GM13976 (cell line): ENCODE measurements around the gene BOK.

Source experiments
- DNase-seq: peaks from one replicate; pipeline ENCODE4 v3.0.0; 2012; ENCODE audit warnings: low spot score
- in situ Hi-C: fragments of 300-500 bp; cut with MboI; formaldehyde crosslinking; loops from one replicate; pipeline ENCODE4 v1.12.0; 2022; ENCODE audit warnings: low sequenced_read_pairs, mixed read lengths, inconsistent platforms; ENCODE audit not compliant: unreplicated experiment
- TF ChIP-seq, protein P1 (sequence below): IDR thresholded peaks from 2 replicates; pipeline ENCODE4 v1.5.1; 2012; ENCODE audit warnings: borderline replicate concordance, mild to moderate bottlenecking; ENCODE audit not compliant: insufficient read depth; ENCODE audit errors: extremely low read depth, missing control alignments, control extremely low read depth

Gene BOK

DNA sequence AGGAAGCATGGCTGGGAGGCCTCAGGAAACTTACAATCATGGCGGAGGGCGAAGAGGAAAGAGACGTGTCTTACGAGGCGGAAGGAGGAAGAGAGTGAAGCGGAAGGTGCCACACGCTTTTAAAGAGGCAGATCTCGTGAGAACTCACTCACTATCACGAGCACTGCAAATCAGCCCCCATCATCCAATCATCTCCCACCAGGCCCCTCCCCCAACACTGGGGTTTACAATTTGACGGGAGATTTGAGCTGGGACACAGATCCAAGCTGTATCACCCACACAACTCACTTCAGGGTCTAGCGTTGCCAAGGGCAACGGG is 5.1 kb upstream of the BOK start:
- DNase-seq, result no peak
- TF ChIP-seq, protein P1, sequence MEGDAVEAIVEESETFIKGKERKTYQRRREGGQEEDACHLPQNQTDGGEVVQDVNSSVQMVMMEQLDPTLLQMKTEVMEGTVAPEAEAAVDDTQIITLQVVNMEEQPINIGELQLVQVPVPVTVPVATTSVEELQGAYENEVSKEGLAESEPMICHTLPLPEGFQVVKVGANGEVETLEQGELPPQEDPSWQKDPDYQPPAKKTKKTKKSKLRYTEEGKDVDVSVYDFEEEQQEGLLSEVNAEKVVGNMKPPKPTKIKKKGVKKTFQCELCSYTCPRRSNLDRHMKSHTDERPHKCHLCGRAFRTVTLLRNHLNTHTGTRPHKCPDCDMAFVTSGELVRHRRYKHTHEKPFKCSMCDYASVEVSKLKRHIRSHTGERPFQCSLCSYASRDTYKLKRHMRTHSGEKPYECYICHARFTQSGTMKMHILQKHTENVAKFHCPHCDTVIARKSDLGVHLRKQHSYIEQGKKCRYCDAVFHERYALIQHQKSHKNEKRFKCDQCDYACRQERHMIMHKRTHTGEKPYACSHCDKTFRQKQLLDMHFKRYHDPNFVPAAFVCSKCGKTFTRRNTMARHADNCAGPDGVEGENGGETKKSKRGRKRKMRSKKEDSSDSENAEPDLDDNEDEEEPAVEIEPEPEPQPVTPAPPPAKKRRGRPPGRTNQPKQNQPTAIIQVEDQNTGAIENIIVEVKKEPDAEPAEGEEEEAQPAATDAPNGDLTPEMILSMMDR, result no peak
- in situ Hi-C loops, result no loop called here

DNA sequence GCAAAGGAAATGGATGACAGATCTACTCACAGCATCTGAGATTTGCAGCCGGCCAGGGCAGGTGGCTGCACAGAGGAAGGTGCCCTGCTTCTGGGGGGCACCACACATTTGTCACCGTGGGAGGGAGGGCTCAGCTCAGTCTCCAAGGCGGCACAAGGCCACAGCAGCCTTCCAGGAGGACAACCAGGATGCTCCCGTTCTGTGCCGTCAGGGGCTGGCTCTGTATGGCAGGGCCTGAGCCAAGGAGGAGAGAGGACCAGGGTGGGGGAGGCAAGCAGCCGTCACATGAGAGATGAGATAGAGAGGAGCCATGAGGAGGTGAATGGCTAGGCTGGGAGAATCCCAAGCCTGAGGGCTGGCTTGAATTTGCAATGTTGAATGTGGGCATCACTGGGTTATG is 4.6 kb upstream of the BOK start:
- DNase-seq, result no peak
- TF ChIP-seq, protein P1, result no peak
- in situ Hi-C loops, result no loop called here

DNA sequence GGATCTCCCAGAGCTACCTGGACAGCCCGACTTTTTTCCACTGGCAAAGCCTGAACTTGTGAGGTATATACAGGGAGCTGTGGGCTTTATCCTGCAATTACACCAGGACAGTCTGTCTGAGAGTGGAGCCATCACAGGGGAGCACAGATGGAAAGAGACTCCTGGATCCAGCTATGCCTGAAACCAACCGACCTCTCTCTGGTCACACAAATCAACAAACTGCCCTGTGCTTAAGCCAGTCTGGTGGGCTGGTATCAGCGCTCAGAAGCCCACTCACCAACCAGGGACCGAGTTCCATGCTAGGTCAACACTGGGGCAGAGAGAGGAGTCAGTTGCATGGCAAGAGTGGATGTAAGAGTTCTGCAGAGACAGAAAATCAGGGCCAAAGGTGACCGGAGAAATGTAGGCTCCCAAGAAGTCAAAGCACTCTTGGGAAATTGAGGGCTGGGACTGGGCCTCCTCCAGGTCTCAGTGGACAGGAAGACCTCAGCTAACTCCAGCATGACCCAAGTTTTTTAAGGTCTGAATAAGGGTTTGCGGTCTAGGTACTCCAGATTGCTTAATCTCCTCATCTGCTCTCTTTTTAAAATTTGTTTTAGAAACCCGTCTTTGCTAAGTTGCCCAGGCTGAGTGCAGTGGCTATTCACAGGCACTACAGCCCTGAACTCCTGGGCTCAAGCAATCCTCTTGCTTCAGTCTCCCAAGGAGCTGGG is 3.8 kb upstream of the BOK start:
- TF ChIP-seq, protein P1, result no peak
- in situ Hi-C loops, result no loop called here

DNA sequence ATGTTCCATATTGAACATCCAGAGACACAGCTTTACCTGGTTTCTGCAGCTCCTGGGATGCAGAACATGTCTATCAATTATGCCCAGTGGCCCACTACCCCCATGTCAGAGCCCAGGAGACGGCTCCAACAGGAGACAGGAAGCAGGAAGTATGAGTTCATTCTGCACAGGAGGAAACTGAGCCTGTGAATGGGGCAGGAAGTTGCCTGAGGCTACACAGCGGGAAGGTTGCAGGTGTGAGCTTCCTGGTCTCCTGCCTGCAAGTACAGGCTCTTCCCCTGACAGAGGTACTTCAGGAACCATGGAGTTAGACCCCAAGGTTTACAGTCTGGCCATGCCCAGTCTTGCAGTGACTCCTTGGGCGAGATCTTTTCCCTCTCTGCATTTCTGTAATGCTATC is 2.8 kb upstream of the BOK start:
- no peak for DNase-seq
- TF ChIP-seq, protein P1, result no peak
- in situ Hi-C loops, result no loop called here

More for the DNA sequence above, 3.8 kb upstream of the BOK start:
- DNase-seq, result no peak

DNA sequence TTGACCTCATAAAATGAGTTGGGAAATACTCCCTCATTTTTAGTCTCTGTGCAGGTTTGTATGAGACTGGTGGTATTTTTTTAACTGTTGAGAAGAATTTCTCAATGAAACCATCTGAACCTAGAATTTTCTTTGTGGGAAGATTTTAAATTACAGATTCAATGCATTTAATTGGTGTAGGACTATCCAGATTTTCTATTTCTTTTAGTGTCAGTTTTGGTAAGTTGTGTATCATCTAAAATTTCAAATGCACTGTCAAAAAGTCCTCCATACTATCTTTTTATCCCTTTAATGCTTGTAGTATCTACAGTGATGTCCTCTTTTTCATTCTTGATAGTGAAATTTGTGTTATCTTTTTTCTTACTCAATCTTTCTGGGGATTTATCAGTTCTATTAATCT is 1.8 kb upstream of the BOK start:
- TF ChIP-seq, protein P1, result no peak
- DNase-seq, result no peak
- in situ Hi-C loops, result no loop called here

DNA sequence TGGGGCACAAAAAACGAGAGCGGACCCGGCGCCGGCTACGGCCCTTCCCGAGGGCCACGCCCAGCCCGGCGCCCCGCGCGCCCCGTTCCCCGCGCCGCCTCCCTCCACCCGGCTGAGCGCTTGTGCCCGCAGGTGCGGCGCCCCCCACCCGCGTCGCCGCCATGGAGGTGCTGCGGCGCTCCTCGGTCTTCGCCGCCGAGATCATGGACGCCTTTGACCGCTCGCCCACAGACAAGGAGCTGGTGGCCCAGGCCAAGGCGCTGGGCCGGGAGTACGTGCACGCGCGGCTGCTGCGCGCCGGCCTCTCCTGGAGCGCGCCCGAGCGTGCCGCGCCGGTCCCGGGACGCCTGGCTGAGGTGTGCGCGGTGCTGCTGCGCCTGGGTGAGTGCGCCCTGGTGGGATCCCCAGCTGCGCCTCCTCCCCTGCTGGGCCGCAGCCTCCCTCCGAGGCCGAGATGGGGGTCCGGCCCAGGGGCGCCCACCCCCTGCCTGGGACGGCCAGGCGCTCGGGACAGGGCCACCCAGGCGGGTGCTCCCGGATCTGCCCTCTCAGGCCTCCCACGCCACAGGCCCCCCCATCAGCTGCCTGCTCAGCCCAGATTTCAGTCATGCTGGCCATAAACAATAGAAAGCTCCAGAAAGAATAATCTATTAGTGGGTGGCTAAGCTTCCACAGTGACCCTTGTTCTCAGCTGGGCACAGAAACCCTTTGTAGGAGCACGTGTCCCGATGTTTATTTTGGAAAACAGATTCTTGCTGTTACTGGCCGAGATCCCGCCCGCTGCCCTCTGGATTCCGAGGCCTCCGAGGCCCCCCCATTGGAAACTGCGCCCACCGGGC is 997 bp downstream of the BOK start:
- DNase-seq, result no peak
- in situ Hi-C loops, result no loop called here

More for the DNA sequence above, 997 bp downstream of the BOK start:
- TF ChIP-seq, protein P1, result no peak
